Nephron progenitor cell (in vitro differentiated cells): ENCODE results near the gene TNFSF13.
"Not testable (repeated sequence)": the region's sequence is repeated elsewhere in the genome, so short reads cannot be mapped to it uniquely, and the experiment has no call there.

ENCODE experiments used
- DNase-seq: peaks from one replicate; pipeline ENCODE4 v3.0.0; 2021
- H3K27ac Mint-ChIP-seq: 2 replicates; pipeline ENCODE4 v1.8.0; 2021; ENCODE audit warnings: mild to moderate bottlenecking, moderate library complexity, mixed read lengths
- H3K27me3 Mint-ChIP-seq: 2 replicates; pipeline ENCODE4 v1.8.0; 2021; ENCODE audit warnings: mild to moderate bottlenecking, low read depth, mixed read lengths; ENCODE audit not compliant: poor library complexity
- H3K36me3 Mint-ChIP-seq: 2 replicates; pipeline ENCODE4 v1.8.0; 2021; ENCODE audit warnings: low read depth, mixed read lengths
- H3K4me1 Mint-ChIP-seq: 2 replicates; pipeline ENCODE4 v1.8.0; 2021; ENCODE audit warnings: mixed read lengths
- H3K4me3 Mint-ChIP-seq: 2 replicates; pipeline ENCODE4 v1.8.0; 2021; ENCODE audit warnings: mild to moderate bottlenecking, moderate library complexity, mixed read lengths
- H3K9me3 Mint-ChIP-seq: 2 replicates; pipeline ENCODE4 v1.8.0; 2021; ENCODE audit warnings: mild to moderate bottlenecking, moderate library complexity, mixed read lengths
- TF ChIP-seq, protein P1 (sequence below): fragments of 200-600 bp; sonication (generic); IDR thresholded peaks from 2 replicates; pipeline ENCODE4 v1.5.0; 2021; ENCODE audit warnings: antibody characterized with exemption

The TNFSF13 gene

DNA sequence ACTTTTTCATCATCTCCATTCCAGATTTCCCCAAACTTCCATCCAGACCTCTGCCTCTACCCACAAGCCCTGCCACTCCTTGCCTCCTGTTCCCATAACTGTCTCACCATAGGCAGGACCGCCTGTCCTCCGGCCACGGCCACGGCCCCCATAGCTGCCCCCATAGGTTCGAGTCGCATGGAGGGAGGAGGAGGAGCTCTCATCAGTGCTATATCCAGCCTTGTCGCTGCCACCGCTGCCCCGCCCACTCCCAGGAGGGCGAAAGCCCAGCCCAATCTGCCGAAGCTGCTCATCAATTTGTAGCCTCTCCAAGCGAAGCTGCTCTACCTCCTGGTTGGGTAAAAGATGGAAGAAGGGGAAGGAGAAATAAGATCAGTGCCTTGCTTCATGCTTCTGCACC, 34.7 kb downstream of the TNFSF13 start:
- Mint-ChIP-seq H3K27me3 (no peaks in the 10 kb centered on the region), H3K27ac (peak overlapping the region; percentile 23), H3K4me1 (peaks cover 27% of the 10 kb centered on the region), H3K36me3 (peaks cover 64% of the 10 kb centered on the region), H3K4me3 (no peak overlapping the region), H3K9me3 (no peaks in the 10 kb centered on the region)
- no peak for DNase-seq
- TF ChIP-seq, protein P1, sequence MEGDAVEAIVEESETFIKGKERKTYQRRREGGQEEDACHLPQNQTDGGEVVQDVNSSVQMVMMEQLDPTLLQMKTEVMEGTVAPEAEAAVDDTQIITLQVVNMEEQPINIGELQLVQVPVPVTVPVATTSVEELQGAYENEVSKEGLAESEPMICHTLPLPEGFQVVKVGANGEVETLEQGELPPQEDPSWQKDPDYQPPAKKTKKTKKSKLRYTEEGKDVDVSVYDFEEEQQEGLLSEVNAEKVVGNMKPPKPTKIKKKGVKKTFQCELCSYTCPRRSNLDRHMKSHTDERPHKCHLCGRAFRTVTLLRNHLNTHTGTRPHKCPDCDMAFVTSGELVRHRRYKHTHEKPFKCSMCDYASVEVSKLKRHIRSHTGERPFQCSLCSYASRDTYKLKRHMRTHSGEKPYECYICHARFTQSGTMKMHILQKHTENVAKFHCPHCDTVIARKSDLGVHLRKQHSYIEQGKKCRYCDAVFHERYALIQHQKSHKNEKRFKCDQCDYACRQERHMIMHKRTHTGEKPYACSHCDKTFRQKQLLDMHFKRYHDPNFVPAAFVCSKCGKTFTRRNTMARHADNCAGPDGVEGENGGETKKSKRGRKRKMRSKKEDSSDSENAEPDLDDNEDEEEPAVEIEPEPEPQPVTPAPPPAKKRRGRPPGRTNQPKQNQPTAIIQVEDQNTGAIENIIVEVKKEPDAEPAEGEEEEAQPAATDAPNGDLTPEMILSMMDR, result no peak

DNA sequence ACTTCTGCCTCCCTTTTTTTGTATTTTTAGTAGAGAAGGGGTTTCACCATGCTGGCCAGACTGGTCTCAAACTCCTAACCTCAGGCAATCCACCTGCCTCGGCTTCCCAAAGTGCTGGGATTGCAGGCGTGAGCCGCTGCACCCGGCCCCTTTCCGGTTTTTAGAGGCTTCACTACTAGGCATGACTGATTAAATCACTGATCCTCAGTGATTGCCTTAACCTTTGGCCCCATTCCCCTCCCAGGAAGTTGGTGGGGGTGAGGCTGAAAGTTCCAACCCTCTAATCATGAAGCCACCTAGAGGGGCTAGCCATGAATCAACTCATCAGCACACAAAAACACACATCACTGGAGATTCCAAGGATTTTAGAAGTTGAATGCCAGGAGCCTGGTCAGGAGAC, 39.0 kb downstream of the TNFSF13 start:
- H3K27me3 Mint-ChIP-seq, H3K4me3 Mint-ChIP-seq, H3K27ac Mint-ChIP-seq, H3K9me3 Mint-ChIP-seq, DNase-seq: not testable (repeated sequence)
- Mint-ChIP-seq H3K36me3 (peaks cover 72% of the 10 kb centered on the region), H3K4me1 (peaks cover 18% of the 10 kb centered on the region)

DNA sequence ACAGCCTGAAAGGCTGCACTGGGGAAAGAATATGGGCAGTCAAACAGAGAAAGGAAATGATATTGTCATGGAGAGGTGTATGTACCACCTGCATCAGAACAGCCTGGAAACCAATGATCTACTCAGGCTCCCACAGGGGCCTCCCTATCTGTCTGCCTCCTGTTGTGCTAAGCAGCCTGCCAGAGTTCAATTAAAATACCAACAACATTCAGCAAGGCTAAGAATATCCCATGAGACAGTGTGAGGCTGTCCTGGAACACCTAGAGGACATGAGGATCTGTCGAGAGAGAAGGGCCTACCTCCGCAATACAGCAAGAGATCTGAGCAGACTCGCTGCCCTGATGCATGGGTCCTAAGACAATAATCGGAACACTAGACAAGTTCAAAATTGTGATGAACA, 47.7 kb downstream of the TNFSF13 start:
- Mint-ChIP-seq H3K4me1 (peaks cover 12% of the 10 kb centered on the region), H3K9me3 (no peaks in the 10 kb centered on the region), H3K36me3 (peaks cover 55% of the 10 kb centered on the region), H3K4me3 (no peak overlapping the region), H3K27me3 (peaks cover 6% of the 10 kb centered on the region), H3K27ac (no peak overlapping the region)
- no peak for DNase-seq
- TF ChIP-seq, protein P1, result no peak

DNA sequence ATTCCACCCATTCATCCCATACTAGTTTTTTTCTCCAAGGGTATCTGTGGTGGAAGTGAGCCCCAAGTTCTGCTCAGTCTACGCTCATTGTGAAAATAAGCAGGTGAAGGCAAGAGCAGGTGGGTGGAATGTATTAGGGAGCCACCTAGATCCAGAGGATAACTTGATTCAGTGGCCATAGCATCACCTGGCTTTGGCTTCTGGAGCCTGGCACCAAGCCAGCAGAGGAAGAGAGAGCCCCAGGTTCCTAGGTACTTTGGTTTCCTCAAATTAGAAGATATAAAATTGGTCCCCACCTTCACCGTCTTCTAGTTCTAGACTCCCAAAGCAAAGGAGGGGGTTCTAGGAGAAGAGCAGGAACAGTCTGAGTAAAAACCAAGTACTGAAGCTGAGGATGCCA, 52.1 kb downstream of the TNFSF13 start:
- H3K27me3 Mint-ChIP-seq, result peaks cover 6% of the 10 kb centered on the region
- peak overlapping the region; percentile 38 for H3K4me3 Mint-ChIP-seq
- H3K9me3 Mint-ChIP-seq, result no peaks in the 10 kb centered on the region
- peaks cover 33% of the 10 kb centered on the region for H3K36me3 Mint-ChIP-seq
- no peak for DNase-seq
- peaks cover 40% of the 10 kb centered on the region for H3K4me1 Mint-ChIP-seq
- no peak overlapping the region for H3K27ac Mint-ChIP-seq
- TF ChIP-seq, protein P1, result no peak
